Spleen (tissue), 11 donors: ENCODE results near the gene PALM. TPM values are rescaled to one million over a fixed set of nuclear protein-coding genes. Genes with fewer than 3 reads are reported as not detected.
A peak's percentile ranks its signal among the peaks of the same experiment; 100 is the strongest.

Source experiments
- DNase-seq: peaks from one replicate; pipeline ENCODE4 v3.0.0-alpha.2; 2020
- H3K27ac ChIP-seq, 8 donors: fragments of 200-600 bp; sonication (generic) in 7 of 8; 1 replicate in 4 of 8; 2 replicates in 4 of 8; pipeline versions ENCODE4 v1.5.0 to v1.8.0; 2016 to 2021; ENCODE audit warnings: inconsistent platforms in 4 of 8, mild to moderate bottlenecking in 4 of 8, moderate library complexity in 1 of 8
- H3K27me3 ChIP-seq, 7 donors: fragments of 200-600 bp; sonication (generic) in 6 of 7; replicated peaks in 1 of 7; 1 replicate in 4 of 7; 2 replicates in 3 of 7; pipeline versions ENCODE4 v1.5.0 to v1.8.0; 2016 to 2021; ENCODE audit warnings: inconsistent platforms in 3 of 7, mild to moderate bottlenecking in 1 of 7
- H3K36me3 ChIP-seq, 6 donors: fragments of 200-600 bp; sonication (generic) in 5 of 6; 1 replicate in 4 of 6; 2 replicates in 2 of 6; pipeline versions ENCODE4 v1.5.0 to v1.8.0; 2016 to 2021; ENCODE audit warnings: inconsistent platforms in 2 of 6
- H3K4me1 ChIP-seq, 6 donors: fragments of 200-600 bp; sonication (generic) in 5 of 6; 1 replicate in 3 of 6; 2 replicates in 3 of 6; pipeline versions ENCODE4 v1.5.0 to v1.8.0; 2016 to 2021; ENCODE audit warnings: inconsistent platforms in 3 of 6
- H3K4me3 ChIP-seq, 8 donors: fragments of 200-600 bp; sonication (generic) in 7 of 8; 1 replicate in 4 of 8; 2 replicates in 4 of 8; pipeline versions ENCODE4 v1.5.0 to v1.8.0; 2016 to 2021; ENCODE audit warnings: inconsistent platforms in 4 of 8, mild to moderate bottlenecking in 4 of 8, moderate library complexity in 2 of 8
- H3K9me3 ChIP-seq, 8 donors: fragments of 200-600 bp; sonication (generic) in 7 of 8; 1 replicate in 4 of 8; 2 replicates in 4 of 8; pipeline versions ENCODE4 v1.5.0 to v1.8.0; 2016 to 2021; ENCODE audit warnings: inconsistent platforms in 4 of 8
- POLR2A ChIP-seq, 3 donors: fragments of 450-650 bp; IDR thresholded peaks; one replicate each; pipeline ENCODE4 v1.5.1; 2017; ENCODE audit warnings: antibody characterized with exemption in 3 of 3, mild to moderate bottlenecking in 1 of 3
- POLR2AphosphoS5 ChIP-seq, 3 donors: sonication (generic); formaldehyde crosslinking; IDR thresholded peaks; one replicate each; pipeline ENCODE4 v1.5.1; 2017; ENCODE audit warnings: antibody characterized with exemption in 3 of 3
- WGBS, 5 donors: extraction: QIAGEN DNeasy Blood & Tissue Kit in 3 of 5; methylation state at CpG; one replicate each; pipeline versions ENCODE4 v1.1.5 to v1.1.7; 2013 to 2018; 5-methylcytosine and 5-hydroxymethylcytosine counted together
- intact Hi-C: fragments of 100-400 bp; cut with DNase I; formaldehyde crosslinking; loops from one replicate; pipeline ENCODE4 v1.15.0; 2023; ENCODE audit warnings: low total_unique reads
- polyA plus RNA-seq, 3 donors: library from polyadenylated mRNA; stranded (reverse); fragments of 200-250 nt; gene quantifications; one replicate each; pipeline ENCODE4 v1.2.1, GENCODE V29; 2013
- total RNA-seq, 7 donors: library from RNA; depleted of rRNA in 3 of 7; stranded (reverse); fragments of >200 nt in 3 of 7; fragmentation: NEBNext Ultra II Directional in 4 of 7; extraction: Animal tissue kit (Norgen Biotek cat#: 25700) in 4 of 7; gene quantifications; one replicate each; pipeline versions ENCODE4 v1.1.0 to v1.2.1, GENCODE V29; 2016 to 2021
- TF ChIP-seq, protein P1 (sequence below), 11 experiments: fragments of 200-600 bp in 7 of 11; fragments of 450-650 bp in 4 of 11; sonication (generic) in 4 of 11; IDR thresholded peaks in 8 of 11; conservative IDR thresholded peaks in 3 of 11; 1 replicate in 7 of 11; 2 replicates in 4 of 11; pipeline versions ENCODE4 v1.4.0 to v1.8.0; 2016 to 2021; ENCODE audit warnings: antibody characterized with exemption in 11 of 11, inconsistent platforms in 4 of 11, mild to moderate bottlenecking in 1 of 11
- donor health status: healthy with polysubstance abuse.
- donor health status: DM: no; HTN: no; CAD: no; lungs with moderate emphysema.
- donor health status: DM: no; HTN: no; CAD: no.
- donor health status: Bipolar disorder and iron deficiency.
- donor health status: healthy.
- donor health status: DM: no; HTN: no; CAD: no.
- donor health status: DM: yes; HTN: yes; CAD: no.

PALM gene
- total and polyA plus RNA-seq, 10 donors, result 6.0 to 80.1 (median 27.0) TPM

DNA sequence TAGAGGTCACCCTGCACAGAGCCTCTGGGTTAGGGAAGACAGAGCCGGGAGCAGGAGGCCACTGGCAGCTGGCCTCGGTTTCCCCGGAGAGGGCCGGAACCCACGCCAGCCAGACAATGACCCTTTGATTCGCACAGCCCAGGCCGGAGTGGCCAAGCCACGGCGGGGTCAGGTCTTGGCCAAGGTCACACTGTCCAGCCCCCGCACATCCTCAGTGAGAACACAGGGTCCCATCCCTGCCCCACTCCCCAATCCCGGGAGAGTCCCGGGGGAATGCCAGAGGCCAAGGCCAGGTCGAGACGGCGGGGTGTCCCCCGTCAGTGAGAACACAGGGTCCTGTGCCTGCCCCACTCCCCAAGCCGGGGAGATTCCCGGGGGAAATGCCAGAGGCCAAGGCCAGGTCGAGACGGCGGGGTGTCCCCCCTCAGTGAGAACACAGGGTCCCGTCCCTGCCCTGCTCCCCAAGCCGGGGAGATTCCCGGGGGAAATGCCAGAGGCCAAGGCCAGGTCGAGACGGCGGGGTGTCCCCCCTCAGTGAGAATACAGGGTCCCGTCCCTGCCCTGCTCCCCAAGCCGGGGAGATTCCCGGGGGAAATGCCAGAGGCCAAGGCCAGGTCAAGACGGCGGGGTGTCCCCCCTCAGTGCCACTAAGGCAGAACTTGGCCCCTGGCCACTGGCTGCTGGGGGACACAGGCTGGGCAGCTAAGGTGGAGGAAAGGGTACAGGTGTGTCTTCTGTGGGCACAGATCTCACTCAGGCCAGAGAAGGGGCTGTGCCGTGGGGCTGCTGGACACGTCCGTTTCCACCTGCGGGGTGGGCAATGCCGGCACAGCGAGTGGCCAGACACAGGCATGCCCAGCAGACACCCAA is 34.2 kb upstream of the PALM start:
- Histone ChIP-seq H3K36me3 (no peaks in the 10 kb centered on the region), H3K9me3 (no peaks in the 10 kb centered on the region), H3K27ac (no peak overlapping the region), H3K4me3 (no peak overlapping the region), H3K27me3 (peaks cover 0 to 68% (median 26%) of the 10 kb centered on the region in 7 donors), H3K4me1 (peaks cover 5 to 72% (median 41%) of the 10 kb centered on the region in 6 donors)
- intact Hi-C loops, result no loop called here
- no peak for DNase-seq
- WGBS, 5 donors, result 59 to 70% (median 69%) methylated on average over 18 to 38 of the region's 38 CpGs
- TF ChIP-seq POLR2A (IDR thresholded peaks at IDR 0.05) (no peak), POLR2AphosphoS5 (IDR thresholded peaks at IDR 0.05) (peak in 2 of 3 donors; percentile 17 to 71)

DNA sequence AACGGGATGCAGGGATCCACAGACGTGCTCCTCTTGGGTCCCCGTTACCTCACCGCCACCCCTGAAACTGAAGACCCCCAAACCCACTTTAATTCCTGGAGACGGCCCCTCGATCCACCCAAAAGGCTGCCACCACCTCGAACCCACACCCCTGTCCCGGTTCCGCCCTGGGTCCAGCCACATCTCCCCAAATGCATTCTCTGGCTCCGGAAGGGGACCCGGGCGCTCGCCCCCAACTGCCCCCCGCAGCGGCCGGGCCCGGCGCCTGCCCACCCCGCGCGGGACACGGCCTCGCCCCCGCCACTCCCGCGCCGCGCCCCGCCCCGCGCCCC is 32.8 kb upstream of the PALM start:
- 10 to 43% (median 14%) methylated on average over 10 to 31 of the region's 31 CpGs for WGBS, 5 donors
- no peaks in the 10 kb centered on the region for H3K9me3 ChIP-seq

DNA sequence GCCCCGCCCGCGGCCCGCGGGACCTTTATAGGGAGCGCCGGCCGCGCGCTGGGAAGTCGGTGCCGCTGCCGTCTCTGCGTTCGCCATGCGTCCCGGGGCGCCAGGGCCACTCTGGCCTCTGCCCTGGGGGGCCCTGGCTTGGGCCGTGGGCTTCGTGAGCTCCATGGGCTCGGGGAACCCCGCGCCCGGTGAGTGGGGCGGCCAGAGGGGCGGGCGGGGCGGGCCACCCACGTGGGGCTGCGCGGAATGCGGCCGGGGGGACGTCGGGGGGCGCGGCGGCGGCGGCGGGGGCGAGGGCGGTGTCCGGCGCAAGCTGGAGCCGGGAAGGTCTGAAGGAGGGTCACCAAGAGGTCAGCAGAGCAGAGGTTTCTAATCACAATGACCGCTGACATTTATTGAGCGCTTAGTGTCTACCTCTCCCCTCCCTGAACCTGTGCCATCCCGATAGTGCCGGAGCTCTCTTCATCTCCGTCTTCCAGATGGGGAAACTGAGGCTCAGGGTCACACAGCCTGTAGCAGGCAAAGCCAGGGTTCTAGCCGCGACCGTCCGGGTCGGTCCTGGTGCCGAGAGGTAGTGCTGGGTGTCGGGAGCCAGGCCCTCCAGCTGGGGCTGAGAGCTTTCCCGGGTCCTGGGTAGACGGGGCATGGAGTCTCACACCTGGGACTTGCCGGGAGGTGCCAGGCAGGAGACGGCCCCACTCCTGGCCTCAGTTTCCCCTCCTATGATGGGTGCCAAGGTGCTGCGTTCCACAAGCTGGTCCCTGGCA is 32.2 kb upstream of the PALM start, which contains the start of gene FSTL3:
TSS of gene FSTL3 (plus strand) at position 54 of the 767 bp plus-strand sequence. CDS start at position 86, 32 bp downstream.
- intact Hi-C loops, result no loop called here

More for the DNA sequence above, 32.8 kb upstream of the PALM start:
- Histone ChIP-seq H3K27ac (peak overlapping the region in 3 of 8 donors; percentile 26 to 69 (median 56)), H3K27me3 (peaks cover 0 to 55% (median 26%) of the 10 kb centered on the region in 7 donors), H3K4me1 (peaks cover 5 to 82% (median 48%) of the 10 kb centered on the region in 6 donors), H3K4me3 (peak overlapping the region in 3 of 8 donors; percentile 33 to 58 (median 34)), H3K36me3 (no peaks in the 10 kb centered on the region)
- DNase-seq, result no peak
- intact Hi-C loops, result no loop called here
- TF ChIP-seq, protein P1, sequence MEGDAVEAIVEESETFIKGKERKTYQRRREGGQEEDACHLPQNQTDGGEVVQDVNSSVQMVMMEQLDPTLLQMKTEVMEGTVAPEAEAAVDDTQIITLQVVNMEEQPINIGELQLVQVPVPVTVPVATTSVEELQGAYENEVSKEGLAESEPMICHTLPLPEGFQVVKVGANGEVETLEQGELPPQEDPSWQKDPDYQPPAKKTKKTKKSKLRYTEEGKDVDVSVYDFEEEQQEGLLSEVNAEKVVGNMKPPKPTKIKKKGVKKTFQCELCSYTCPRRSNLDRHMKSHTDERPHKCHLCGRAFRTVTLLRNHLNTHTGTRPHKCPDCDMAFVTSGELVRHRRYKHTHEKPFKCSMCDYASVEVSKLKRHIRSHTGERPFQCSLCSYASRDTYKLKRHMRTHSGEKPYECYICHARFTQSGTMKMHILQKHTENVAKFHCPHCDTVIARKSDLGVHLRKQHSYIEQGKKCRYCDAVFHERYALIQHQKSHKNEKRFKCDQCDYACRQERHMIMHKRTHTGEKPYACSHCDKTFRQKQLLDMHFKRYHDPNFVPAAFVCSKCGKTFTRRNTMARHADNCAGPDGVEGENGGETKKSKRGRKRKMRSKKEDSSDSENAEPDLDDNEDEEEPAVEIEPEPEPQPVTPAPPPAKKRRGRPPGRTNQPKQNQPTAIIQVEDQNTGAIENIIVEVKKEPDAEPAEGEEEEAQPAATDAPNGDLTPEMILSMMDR (IDR thresholded peaks at IDR 0.05 in 8 of 11, conservative IDR thresholded peaks at IDR 0.05 in 3 of 11), result no peak
- no peak for TF ChIP-seq POLR2A (IDR thresholded peaks at IDR 0.05)
- no peak for TF ChIP-seq POLR2AphosphoS5 (IDR thresholded peaks at IDR 0.05)

DNA sequence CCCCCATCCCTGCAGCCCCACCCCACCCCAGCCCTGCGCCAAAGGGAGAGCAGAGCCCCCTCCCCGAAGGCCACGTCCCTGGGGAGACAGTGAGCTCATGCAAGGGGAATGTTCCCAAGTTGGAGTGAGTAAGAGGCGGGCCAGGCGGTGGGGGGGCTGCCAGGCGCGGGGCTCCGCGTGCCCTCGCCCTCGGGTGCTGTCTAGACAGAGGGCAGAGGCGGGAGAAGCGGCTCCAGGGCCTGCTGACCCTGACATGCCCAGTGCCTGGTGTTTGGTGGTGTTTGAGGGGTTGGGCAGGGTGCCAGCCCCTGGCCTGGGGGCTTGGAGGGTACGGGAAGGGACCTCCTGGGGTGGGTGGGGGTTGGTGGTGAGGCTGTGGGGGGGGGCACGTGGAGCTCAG is 31.5 kb upstream of the PALM start:
- WGBS, 5 donors, result 9 to 40% (median 19%) methylated on average over 7 to 15 of the region's 15 CpGs
- Histone ChIP-seq H3K27ac (peak overlapping the region in 4 of 8 donors; percentile 31 to 69 (median 59)), H3K27me3 (peaks cover 0 to 48% (median 26%) of the 10 kb centered on the region in 7 donors), H3K4me1 (peaks cover 5 to 80% (median 53%) of the 10 kb centered on the region in 6 donors), H3K36me3 (no peaks in the 10 kb centered on the region), H3K9me3 (no peaks in the 10 kb centered on the region), H3K4me3 (peak overlapping the region in 4 of 8 donors; percentile 19 to 58 (median 34))
- TF ChIP-seq POLR2A (IDR thresholded peaks at IDR 0.05), result no peak
- TF ChIP-seq POLR2AphosphoS5 (IDR thresholded peaks at IDR 0.05), result peak in 1 of 3 donors; percentile 74
- intact Hi-C loops, result no loop called here
- DNase-seq, result no peak

More for the DNA sequence above, 32.2 kb upstream of the PALM start, which contains the start of gene FSTL3:
- whole genome bisulfite sequencing, 5 donors, result 10 to 32% (median 14%) methylated on average over 13 to 63 of the region's 63 CpGs
- Histone ChIP-seq H3K4me3 (peak within 1 kb of the TSS in 5 of 8 donors; percentile 6 to 58 (median 33)), H3K27ac (peak within 1 kb of the TSS in 5 of 8 donors; percentile 26 to 69 (median 56)), H3K27me3 (peaks cover 0 to 50% (median 26%) of the 10 kb centered on the region in 7 donors), H3K9me3 (no peaks in the 10 kb centered on the region), H3K4me1 (peaks cover 5 to 84% (median 52%) of the 10 kb centered on the region in 6 donors), H3K36me3 (no peaks in the 10 kb centered on the region)
- no peak for DNase-seq
- TF ChIP-seq, protein P1 (IDR thresholded peaks at IDR 0.05 in 8 of 11, conservative IDR thresholded peaks at IDR 0.05 in 3 of 11), result no peak
- TF ChIP-seq POLR2AphosphoS5 (IDR thresholded peaks at IDR 0.05) (peak in 2 of 3 donors; percentile 30), POLR2A (IDR thresholded peaks at IDR 0.05) (no peak)
